ENCODE measurements around the gene GOLM1.

Gene GOLM1

DNA sequence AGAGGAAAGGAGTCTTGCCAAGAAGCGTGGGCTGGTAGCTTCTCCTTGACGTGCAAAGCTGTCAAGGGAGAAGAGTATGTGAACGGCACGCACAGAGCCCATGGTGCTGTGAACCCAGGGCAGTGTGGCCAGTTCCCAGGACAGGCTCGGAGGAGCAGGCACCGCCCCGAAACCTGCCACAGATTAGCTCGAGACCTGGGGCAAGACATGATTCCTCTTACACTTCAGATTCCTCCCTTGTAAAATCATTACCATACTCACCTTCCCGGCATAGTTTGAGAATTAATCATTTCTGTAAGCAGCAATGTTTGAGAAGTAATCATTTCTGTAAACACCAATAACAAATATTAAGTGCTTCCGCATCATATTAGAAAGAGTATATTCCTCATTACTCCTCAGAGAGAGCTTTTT lies 19.9 kb downstream of the GOLM1 start:
- Histone ChIP-seq H3K27me3 (ENCODE audit: control insufficient read depth, insufficient read depth, low read length) (no peaks in the 10 kb centered on the region), H3K9me3 (ENCODE audit: control insufficient read depth, insufficient read depth, low read length) (no peaks in the 10 kb centered on the region), H3K4me1 (ENCODE audit: control insufficient read depth, insufficient read depth, low read length) (no peaks in the 10 kb centered on the region), H3K36me3 (ENCODE audit: control insufficient read depth, insufficient read depth, low read length) (no peaks in the 10 kb centered on the region), H3K4me3 (ENCODE audit: low read depth, low read length) (no peak overlapping the region), H3K9ac (ENCODE audit: low read depth, low read length) (no peak overlapping the region)

DNA sequence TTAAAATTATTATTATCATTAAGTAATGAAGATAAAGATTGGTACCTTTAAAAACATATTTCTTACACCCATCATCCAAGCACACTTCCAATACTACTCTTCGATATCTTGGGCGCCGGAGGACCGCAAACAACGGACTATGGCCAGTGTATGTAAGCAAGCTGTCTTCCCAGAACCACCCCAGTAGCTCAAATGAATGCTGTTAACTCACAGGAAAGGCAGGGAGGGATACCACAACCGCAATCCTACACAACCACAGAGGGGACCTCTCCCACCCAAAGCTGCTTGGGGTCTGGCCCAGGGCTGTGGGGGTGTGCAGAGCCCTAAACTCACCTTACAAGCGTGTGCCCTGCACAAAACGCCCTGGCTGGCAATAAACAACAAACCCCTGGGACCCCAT lies 20.6 kb downstream of the GOLM1 start:
- H3K9ac ChIP-seq (ENCODE audit: low read depth, low read length), result no peak overlapping the region
- no peaks in the 10 kb centered on the region for H3K36me3 ChIP-seq (ENCODE audit: control insufficient read depth, insufficient read depth, low read length)
- H3K27me3 ChIP-seq (ENCODE audit: control insufficient read depth, insufficient read depth, low read length), result no peaks in the 10 kb centered on the region

DNA sequence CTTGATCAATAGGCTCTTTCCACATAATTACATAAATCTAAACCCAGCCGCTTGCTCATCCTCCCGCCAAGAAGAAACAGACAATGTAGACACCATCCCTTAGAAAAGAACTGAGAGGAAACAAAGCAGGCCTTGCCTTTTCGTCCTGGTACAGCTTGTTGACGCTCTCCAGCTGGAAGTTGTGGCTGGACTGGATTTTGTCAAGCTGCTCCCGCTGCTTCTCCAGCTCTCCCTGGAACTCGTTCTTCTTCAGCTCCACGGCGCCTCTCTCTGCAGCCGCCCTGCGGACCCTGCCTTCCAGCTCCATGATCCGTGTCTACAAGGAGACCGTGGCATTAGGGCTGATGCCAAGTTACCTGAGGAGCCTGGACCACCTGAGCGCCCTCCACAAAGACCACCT lies 22.1 kb downstream of the GOLM1 start:
- Histone ChIP-seq H3K4me1 (ENCODE audit: control insufficient read depth, insufficient read depth, low read length) (no peaks in the 10 kb centered on the region), H3K36me3 (ENCODE audit: control insufficient read depth, insufficient read depth, low read length) (no peaks in the 10 kb centered on the region)

More for the DNA sequence above, 20.6 kb downstream of the GOLM1 start:
- Histone ChIP-seq H3K4me1 (ENCODE audit: control insufficient read depth, insufficient read depth, low read length) (no peaks in the 10 kb centered on the region), H3K4me3 (ENCODE audit: low read depth, low read length) (no peak overlapping the region), H3K9me3 (ENCODE audit: control insufficient read depth, insufficient read depth, low read length) (no peaks in the 10 kb centered on the region)

DNA sequence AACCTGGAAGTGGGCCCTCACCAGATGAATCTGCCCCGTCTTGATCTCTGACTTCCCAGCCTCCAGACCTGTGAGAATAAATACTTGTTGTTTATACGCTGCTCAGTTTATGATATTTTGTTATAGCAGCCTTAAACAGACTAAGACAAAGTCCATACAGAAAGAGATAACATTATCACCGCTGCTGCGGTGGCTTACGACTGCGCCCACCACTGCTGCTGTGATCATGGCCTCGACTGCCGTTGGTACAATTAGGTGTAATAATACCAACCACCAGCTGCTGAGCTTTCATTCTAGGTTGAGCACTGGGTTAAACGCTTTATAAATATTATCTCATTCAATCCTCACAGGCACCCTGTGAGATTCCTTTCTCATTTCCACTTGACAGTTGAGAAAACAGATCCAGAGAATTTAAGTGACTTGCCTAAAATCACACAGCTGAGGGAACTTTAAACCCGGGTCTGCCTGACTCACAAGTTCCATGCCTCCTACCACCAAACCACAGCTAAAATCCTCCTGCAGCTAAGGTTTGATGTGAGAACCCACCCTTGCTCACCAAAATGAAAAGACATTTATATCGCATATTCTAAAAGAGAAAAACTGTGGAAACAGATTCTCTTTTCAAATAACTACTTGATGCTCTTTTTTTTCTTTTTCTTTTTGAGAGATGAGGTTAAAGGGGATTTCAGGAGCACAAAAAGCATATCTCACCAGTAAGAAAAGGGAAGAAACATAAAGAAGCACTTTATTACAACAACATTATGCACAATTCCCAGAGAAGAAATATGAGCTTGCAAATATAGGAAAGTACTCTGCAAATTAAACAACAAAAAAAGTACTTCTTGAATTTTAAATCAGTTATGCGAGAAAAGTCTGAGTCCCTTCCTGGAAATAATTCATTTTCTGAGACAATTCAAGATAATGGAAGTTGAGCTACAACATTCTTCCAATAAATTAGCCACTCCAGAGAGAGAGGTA lies 23.9 kb downstream of the GOLM1 start:
- no peak overlapping the region for H3K4me3 ChIP-seq (ENCODE audit: low read depth, low read length)
- no peak overlapping the region for H3K9ac ChIP-seq (ENCODE audit: low read depth, low read length)
- no peaks in the 10 kb centered on the region for H3K9me3 ChIP-seq (ENCODE audit: control insufficient read depth, insufficient read depth, low read length)
- H3K36me3 ChIP-seq (ENCODE audit: control insufficient read depth, insufficient read depth, low read length), result no peaks in the 10 kb centered on the region
- H3K27me3 ChIP-seq (ENCODE audit: control insufficient read depth, insufficient read depth, low read length), result no peaks in the 10 kb centered on the region
- H3K4me1 ChIP-seq (ENCODE audit: control insufficient read depth, insufficient read depth, low read length), result no peaks in the 10 kb centered on the region

More for the DNA sequence above, 22.1 kb downstream of the GOLM1 start:
- no peak overlapping the region for H3K9ac ChIP-seq (ENCODE audit: low read depth, low read length)
- H3K4me3 ChIP-seq (ENCODE audit: low read depth, low read length), result no peak overlapping the region
- H3K27me3 ChIP-seq (ENCODE audit: control insufficient read depth, insufficient read depth, low read length), result no peaks in the 10 kb centered on the region
- H3K9me3 ChIP-seq (ENCODE audit: control insufficient read depth, insufficient read depth, low read length), result no peaks in the 10 kb centered on the region

DNA sequence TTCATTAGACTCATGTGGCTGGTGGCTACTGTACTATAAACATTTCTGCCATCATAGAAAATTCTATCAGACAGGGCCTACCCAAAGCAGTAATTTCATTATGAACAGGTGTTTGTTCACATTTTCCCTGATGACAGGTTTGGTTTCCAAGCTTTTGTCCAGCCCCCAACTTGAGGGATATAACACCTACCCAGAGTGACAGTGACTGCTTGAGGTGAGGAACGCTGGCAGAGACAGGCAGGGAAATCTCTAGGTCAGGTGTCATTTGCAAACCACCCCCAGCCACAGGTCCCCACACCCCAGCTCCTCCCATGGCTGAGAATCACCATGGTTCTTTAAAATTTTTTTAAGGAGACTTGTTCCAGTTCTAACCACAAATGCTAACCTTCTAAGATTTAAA lies 25.5 kb downstream of the GOLM1 start:
- Histone ChIP-seq H3K4me1 (ENCODE audit: control insufficient read depth, insufficient read depth, low read length) (no peaks in the 10 kb centered on the region), H3K36me3 (ENCODE audit: control insufficient read depth, insufficient read depth, low read length) (no peaks in the 10 kb centered on the region), H3K9ac (ENCODE audit: low read depth, low read length) (no peak overlapping the region), H3K9me3 (ENCODE audit: control insufficient read depth, insufficient read depth, low read length) (no peaks in the 10 kb centered on the region), H3K27me3 (ENCODE audit: control insufficient read depth, insufficient read depth, low read length) (no peaks in the 10 kb centered on the region), H3K4me3 (ENCODE audit: low read depth, low read length) (no peak overlapping the region)

GRCh38 chr9:86072394-86072877 lies 26.9 kb downstream of the GOLM1 start:
- H3K36me3 ChIP-seq (ENCODE audit: control insufficient read depth, insufficient read depth, low read length), result no peaks in the 10 kb centered on the region
- H3K4me1 ChIP-seq (ENCODE audit: control insufficient read depth, insufficient read depth, low read length), result no peaks in the 10 kb centered on the region
- no peaks in the 10 kb centered on the region for H3K27me3 ChIP-seq (ENCODE audit: control insufficient read depth, insufficient read depth, low read length)
- no peak overlapping the region for H3K4me3 ChIP-seq (ENCODE audit: low read depth, low read length)
- no peaks in the 10 kb centered on the region for H3K9me3 ChIP-seq (ENCODE audit: control insufficient read depth, insufficient read depth, low read length)
- H3K9ac ChIP-seq (ENCODE audit: low read depth, low read length), result no peak overlapping the region

DNA sequence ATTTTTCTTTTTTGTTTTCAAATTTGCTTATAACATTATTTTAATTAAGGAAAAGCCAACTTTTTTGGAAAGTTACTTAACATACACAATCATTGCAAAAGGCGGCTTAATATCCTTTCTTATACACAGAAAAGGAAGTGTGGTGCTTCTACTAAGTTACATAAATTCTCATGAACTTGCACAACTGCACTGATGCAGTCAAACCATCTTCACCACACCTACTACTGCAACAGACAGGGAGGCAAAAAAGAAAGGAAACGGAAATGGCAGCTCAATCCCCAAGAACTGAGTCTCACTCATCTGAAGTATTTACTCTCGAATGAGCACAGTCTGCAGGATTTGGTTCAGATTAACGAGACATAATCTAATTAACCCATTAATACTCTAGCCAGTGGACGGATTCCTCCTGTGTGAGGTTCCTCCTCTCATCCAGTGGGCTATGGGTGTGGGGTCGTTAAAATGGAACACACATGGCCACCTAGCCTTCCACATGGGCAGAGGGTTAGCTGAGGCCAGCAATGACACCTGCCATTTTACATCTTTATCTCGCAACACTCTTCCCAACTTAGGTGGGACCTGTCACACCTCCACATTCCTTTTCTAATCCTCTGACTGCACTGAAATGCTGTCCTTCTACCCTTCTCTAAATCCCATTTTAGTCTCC lies 30.0 kb downstream of the GOLM1 start:
- H3K4me1 ChIP-seq (ENCODE audit: control insufficient read depth, insufficient read depth, low read length), result no peaks in the 10 kb centered on the region
- H3K36me3 ChIP-seq (ENCODE audit: control insufficient read depth, insufficient read depth, low read length), result no peaks in the 10 kb centered on the region
- H3K27me3 ChIP-seq (ENCODE audit: control insufficient read depth, insufficient read depth, low read length), result no peaks in the 10 kb centered on the region
- H3K9ac ChIP-seq (ENCODE audit: low read depth, low read length), result no peak overlapping the region
- H3K4me3 ChIP-seq (ENCODE audit: low read depth, low read length), result no peak overlapping the region
- no peaks in the 10 kb centered on the region for H3K9me3 ChIP-seq (ENCODE audit: control insufficient read depth, insufficient read depth, low read length)

DNA sequence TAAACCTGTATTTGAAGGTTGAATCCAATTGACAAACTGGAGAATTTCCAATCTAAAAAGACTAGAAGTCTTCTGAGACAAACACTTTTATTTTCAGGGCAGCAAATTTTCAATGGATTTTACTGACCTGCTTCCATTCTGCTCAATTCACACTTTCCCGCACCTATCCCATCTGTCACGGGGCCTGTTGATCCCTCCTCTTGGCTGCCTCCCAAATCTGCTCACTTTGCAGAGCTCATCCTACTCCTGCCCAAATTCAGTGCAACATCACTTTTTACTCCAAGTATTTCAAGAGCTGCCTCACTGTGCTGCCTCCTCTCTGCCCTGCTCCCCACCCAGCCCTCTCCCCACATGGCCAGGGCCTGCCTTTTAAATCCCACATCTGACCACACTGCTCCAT lies 35.1 kb downstream of the GOLM1 start:
- no peak overlapping the region for H3K4me3 ChIP-seq (ENCODE audit: low read depth, low read length)
- H3K9me3 ChIP-seq (ENCODE audit: control insufficient read depth, insufficient read depth, low read length), result no peaks in the 10 kb centered on the region
- no peaks in the 10 kb centered on the region for H3K27me3 ChIP-seq (ENCODE audit: control insufficient read depth, insufficient read depth, low read length)
- peaks cover 6% of the 10 kb centered on the region for H3K4me1 ChIP-seq (ENCODE audit: control insufficient read depth, insufficient read depth, low read length)
- no peak overlapping the region for H3K9ac ChIP-seq (ENCODE audit: low read depth, low read length)
- no peaks in the 10 kb centered on the region for H3K36me3 ChIP-seq (ENCODE audit: control insufficient read depth, insufficient read depth, low read length)

- Histone ChIP-seq H3K4me3 (ENCODE audit: low read depth, low read length) (no peak overlapping the region), H3K9ac (ENCODE audit: low read depth, low read length) (no peak overlapping the region), H3K4me1 (ENCODE audit: control insufficient read depth, insufficient read depth, low read length) (peaks cover 6% of the 10 kb centered on the region), H3K36me3 (ENCODE audit: control insufficient read depth, insufficient read depth, low read length) (no peaks in the 10 kb centered on the region), H3K9me3 (ENCODE audit: control insufficient read depth, insufficient read depth, low read length) (no peaks in the 10 kb centered on the region), H3K27me3 (ENCODE audit: control insufficient read depth, insufficient read depth, low read length) (no peaks in the 10 kb centered on the region)
Observed at GRCh38 chr9:86062845-86063693, 36.3 kb downstream of the GOLM1 start.

- H3K27me3 ChIP-seq (ENCODE audit: control insufficient read depth, insufficient read depth, low read length), result no peaks in the 10 kb centered on the region
- no peak overlapping the region for H3K9ac ChIP-seq (ENCODE audit: low read depth, low read length)
- H3K4me1 ChIP-seq (ENCODE audit: control insufficient read depth, insufficient read depth, low read length), result peaks cover 6% of the 10 kb centered on the region
- H3K9me3 ChIP-seq (ENCODE audit: control insufficient read depth, insufficient read depth, low read length), result no peaks in the 10 kb centered on the region
- no peaks in the 10 kb centered on the region for H3K36me3 ChIP-seq (ENCODE audit: control insufficient read depth, insufficient read depth, low read length)
- H3K4me3 ChIP-seq (ENCODE audit: low read depth, low read length), result no peak overlapping the region
Observed at GRCh38 chr9:86061972-86062739, 37.2 kb downstream of the GOLM1 start.

DNA sequence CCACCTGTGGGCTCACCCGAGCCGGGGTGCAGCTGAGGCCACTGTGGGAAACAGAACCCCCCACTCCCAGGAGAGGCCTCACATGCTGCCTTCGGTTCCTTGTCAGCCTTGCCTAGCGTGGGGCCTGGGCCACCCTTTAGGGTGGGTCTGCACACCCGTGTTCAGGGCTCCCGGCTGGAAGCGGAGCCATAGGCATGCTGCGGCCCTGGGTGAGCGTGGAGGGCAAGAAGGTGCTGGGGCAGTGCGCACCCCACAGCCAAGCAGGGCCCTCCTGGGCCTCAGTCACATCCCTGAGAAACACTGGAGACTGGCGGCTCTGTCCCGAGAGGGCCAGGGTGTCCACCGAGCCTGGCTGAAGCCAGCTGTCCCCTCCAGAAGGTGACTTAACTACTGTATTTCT lies 41.9 kb downstream of the GOLM1 start:
- Histone ChIP-seq H3K9me3 (ENCODE audit: control insufficient read depth, insufficient read depth, low read length) (no peaks in the 10 kb centered on the region), H3K4me1 (ENCODE audit: control insufficient read depth, insufficient read depth, low read length) (no peaks in the 10 kb centered on the region), H3K4me3 (ENCODE audit: low read depth, low read length) (no peak overlapping the region), H3K27me3 (ENCODE audit: control insufficient read depth, insufficient read depth, low read length) (no peaks in the 10 kb centered on the region), H3K36me3 (ENCODE audit: control insufficient read depth, insufficient read depth, low read length) (no peaks in the 10 kb centered on the region), H3K9ac (ENCODE audit: low read depth, low read length) (no peak overlapping the region)
